Ishikawa (cell line): Measurements from ENCODE around the gene VPS35L.

Source experiments
- CEBPB ChIP-seq: IDR thresholded peaks from 2 replicates; pipeline ENCODE4 v1.6.1; 2012
- CREB1 ChIP-seq: IDR thresholded peaks from 2 replicates; pipeline ENCODE4 v1.6.1; 2012; ENCODE audit warnings: low read depth
- EGR1 ChIP-seq: IDR thresholded peaks from 2 replicates; pipeline ENCODE4 v1.6.1; 2012
- EP300 ChIP-seq: IDR thresholded peaks from 2 replicates; pipeline ENCODE4 v1.6.1; 2012; ENCODE audit warnings: borderline replicate concordance
- FOXM1 ChIP-seq: IDR thresholded peaks from 2 replicates; pipeline ENCODE4 v1.6.1; 2012; ENCODE audit warnings: low read depth, borderline replicate concordance
- NFIC ChIP-seq: IDR thresholded peaks from 2 replicates; pipeline ENCODE4 v1.6.1; 2012
- RAD21 ChIP-seq: IDR thresholded peaks from 2 replicates; pipeline ENCODE4 v1.6.1; 2012; ENCODE audit warnings: low read depth
- TAF1 ChIP-seq: IDR thresholded peaks from 2 replicates; pipeline ENCODE4 v1.6.1; 2012; ENCODE audit warnings: low read depth, mild to moderate bottlenecking
- TCF12 ChIP-seq: IDR thresholded peaks from 2 replicates; pipeline ENCODE4 v1.6.1; 2012; ENCODE audit warnings: low read depth
- TEAD4 ChIP-seq: IDR thresholded peaks from 2 replicates; pipeline ENCODE4 v1.6.1; 2012
- YY1 ChIP-seq: IDR thresholded peaks from 2 replicates; pipeline ENCODE4 v1.6.1; 2012; ENCODE audit warnings: low read depth
- ZBTB7A ChIP-seq: IDR thresholded peaks from 2 replicates; pipeline ENCODE4 v1.6.1; 2012; ENCODE audit warnings: low read depth
- TF ChIP-seq, protein P1 (sequence below): IDR thresholded peaks from 2 replicates; pipeline ENCODE4 v1.6.1; 2012; ENCODE audit warnings: low read depth, mild to moderate bottlenecking
- TF ChIP-seq, protein P2 (sequence below): IDR thresholded peaks from 2 replicates; pipeline ENCODE4 v1.6.1; 2012
- TF ChIP-seq, protein P3 (sequence below): IDR thresholded peaks from 2 replicates; pipeline ENCODE4 v1.6.1; 2012

Gene VPS35L

DNA sequence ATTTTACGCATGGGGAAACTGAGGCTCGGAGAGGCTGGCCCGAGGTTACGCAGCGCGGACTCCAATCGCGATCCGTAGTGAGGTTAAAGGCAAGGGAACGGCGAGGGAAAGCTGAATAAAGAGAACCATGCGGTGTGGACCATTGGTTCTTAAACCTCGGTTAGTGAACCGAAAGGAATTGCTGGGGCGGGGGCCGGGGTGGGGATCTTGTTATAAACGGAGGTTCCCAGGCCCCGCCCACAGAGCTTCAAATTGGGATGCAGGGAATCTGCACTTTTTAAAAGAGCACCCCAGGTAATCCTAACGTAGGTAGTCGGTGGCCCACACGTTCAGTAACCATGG, 163.1 kb downstream of the VPS35L start:
- TF ChIP-seq EGR1 (no peak), RAD21 (no peak), YY1 (no peak)
- TF ChIP-seq, protein P1, sequence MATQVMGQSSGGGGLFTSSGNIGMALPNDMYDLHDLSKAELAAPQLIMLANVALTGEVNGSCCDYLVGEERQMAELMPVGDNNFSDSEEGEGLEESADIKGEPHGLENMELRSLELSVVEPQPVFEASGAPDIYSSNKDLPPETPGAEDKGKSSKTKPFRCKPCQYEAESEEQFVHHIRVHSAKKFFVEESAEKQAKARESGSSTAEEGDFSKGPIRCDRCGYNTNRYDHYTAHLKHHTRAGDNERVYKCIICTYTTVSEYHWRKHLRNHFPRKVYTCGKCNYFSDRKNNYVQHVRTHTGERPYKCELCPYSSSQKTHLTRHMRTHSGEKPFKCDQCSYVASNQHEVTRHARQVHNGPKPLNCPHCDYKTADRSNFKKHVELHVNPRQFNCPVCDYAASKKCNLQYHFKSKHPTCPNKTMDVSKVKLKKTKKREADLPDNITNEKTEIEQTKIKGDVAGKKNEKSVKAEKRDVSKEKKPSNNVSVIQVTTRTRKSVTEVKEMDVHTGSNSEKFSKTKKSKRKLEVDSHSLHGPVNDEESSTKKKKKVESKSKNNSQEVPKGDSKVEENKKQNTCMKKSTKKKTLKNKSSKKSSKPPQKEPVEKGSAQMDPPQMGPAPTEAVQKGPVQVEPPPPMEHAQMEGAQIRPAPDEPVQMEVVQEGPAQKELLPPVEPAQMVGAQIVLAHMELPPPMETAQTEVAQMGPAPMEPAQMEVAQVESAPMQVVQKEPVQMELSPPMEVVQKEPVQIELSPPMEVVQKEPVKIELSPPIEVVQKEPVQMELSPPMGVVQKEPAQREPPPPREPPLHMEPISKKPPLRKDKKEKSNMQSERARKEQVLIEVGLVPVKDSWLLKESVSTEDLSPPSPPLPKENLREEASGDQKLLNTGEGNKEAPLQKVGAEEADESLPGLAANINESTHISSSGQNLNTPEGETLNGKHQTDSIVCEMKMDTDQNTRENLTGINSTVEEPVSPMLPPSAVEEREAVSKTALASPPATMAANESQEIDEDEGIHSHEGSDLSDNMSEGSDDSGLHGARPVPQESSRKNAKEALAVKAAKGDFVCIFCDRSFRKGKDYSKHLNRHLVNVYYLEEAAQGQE = no peak

DNA sequence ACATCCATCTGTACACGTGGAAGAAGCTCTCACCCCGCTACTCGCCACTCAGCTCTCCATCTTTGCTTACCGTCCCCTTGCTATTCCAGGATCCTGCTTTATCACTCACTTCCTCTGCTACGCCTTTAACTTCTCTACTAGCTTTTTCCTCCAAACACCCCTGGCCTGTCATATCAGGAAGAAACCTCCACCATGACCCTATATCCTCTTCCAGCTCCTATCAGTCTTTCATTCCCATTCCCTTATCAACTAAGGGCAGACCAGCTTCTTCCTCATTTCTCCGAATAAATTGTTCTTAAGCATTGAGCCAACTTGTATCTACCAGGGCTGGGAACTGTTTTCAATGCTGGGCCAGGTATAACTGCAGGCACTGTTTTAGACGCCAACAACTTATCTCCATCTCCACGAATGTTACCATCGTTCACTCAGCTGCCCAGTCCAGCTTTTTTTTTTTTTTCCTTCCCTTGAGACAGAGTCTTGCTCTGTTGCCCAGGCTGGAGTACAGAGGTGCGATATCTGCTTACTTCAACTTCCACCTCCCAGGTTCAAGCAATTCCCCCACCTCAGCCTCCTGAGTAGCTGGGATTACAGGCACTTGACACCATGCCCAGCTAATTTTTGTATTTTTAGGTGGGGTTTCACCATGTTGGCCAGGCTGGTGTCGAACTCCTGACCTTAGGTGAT, 166.9 kb downstream of the VPS35L start:
- TF ChIP-seq, protein P2, sequence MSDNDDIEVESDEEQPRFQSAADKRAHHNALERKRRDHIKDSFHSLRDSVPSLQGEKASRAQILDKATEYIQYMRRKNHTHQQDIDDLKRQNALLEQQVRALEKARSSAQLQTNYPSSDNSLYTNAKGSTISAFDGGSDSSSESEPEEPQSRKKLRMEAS = no peak
- TF ChIP-seq, protein P3, sequence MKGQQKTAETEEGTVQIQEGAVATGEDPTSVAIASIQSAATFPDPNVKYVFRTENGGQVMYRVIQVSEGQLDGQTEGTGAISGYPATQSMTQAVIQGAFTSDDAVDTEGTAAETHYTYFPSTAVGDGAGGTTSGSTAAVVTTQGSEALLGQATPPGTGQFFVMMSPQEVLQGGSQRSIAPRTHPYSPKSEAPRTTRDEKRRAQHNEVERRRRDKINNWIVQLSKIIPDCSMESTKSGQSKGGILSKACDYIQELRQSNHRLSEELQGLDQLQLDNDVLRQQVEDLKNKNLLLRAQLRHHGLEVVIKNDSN = no peak
- TF ChIP-seq, protein P1 = no peak
- no peak for TF ChIP-seq ZBTB7A
- TF ChIP-seq CREB1 = no peak
- no peak for TF ChIP-seq TEAD4
- TF ChIP-seq RAD21 = no peak
- no peak for TF ChIP-seq CEBPB
- no peak for TF ChIP-seq YY1
- no peak for TF ChIP-seq TCF12
- TF ChIP-seq NFIC = no peak

DNA sequence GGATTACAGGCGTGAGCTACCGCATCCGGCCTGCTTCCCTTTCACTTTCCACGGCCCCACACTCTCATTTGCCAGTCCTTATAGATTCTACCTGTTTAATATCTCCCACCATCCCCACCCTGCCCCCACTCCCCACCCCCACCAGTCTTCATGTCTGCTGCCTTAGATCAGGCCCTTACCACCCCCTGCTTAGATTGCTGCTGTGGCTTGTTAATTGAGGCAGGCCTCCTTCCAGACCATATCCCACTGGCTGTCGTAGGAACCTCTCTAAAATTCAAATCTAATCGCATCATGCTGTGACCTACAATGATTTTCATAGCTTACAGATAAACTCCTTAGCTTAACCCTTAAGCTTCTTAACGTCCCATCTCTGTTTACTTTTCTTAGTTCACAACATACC, 167.5 kb downstream of the VPS35L start:
- TF ChIP-seq TCF12 = no peak
- TF ChIP-seq RAD21 = no peak
- TF ChIP-seq, protein P1 = no peak

DNA sequence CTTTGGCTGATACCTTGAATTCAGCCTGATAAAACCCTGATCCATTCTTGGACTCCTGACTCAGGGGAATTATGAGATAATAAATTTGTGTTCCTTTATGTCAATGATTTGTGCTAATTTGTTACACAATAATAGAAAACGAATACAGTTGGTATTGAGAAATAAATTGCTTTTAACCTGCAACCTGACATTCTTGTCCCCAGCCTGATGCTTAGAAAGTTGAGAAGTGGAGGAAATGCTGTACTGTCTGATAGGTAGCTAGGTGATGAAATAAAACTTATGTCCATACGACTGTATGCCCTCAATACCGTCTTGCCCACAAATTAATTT, 173.1 kb downstream of the VPS35L start:
- TF ChIP-seq YY1 (no peak), EGR1 (no peak), TEAD4 (no peak), ZBTB7A (no peak), CEBPB (no peak), CREB1 (no peak), TAF1 (no peak), FOXM1 (no peak), TCF12 (no peak), EP300 (no peak)
- TF ChIP-seq, protein P1 = no peak
- TF ChIP-seq, protein P3 = no peak
